ENCODE measurements around the gene MAP4. TPM values are rescaled to one million over a fixed set of nuclear protein-coding genes. Genes with fewer than 3 reads are reported as not detected.

The MAP4 gene
- total RNA-seq, 1 donor from 2014 or later: 138 TPM

GRCh38 chr3:47971081-47971480 is 45.1 kb downstream of the MAP4 start:
- Mint-ChIP-seq H3K9me3 (no peaks in the 10 kb centered on the region), H3K27me3 (no peaks in the 10 kb centered on the region), H3K4me1 (peaks cover 7% of the 10 kb centered on the region), H3K4me3 (no peak overlapping the region), H3K27ac (no peak overlapping the region), H3K36me3 (ENCODE audit: low read depth) (peaks cover 5% of the 10 kb centered on the region)
- no peak for DNase-seq
- intact Hi-C loops (cut with micrococcal nuclease): no loop called here

GRCh38 chr3:47964740-47965139 is 51.5 kb downstream of the MAP4 start:
- Mint-ChIP-seq H3K4me1 (peaks cover 23% of the 10 kb centered on the region), H3K4me3 (no peak overlapping the region), H3K27me3 (no peaks in the 10 kb centered on the region), H3K36me3 (ENCODE audit: low read depth) (peaks cover 4% of the 10 kb centered on the region), H3K9me3 (peaks cover 4% of the 10 kb centered on the region), H3K27ac (no peak overlapping the region)
- no peak for DNase-seq
- intact Hi-C loops (cut with micrococcal nuclease): no loop called here

- peaks cover 4% of the 10 kb centered on the region for H3K36me3 Mint-ChIP-seq (ENCODE audit: low read depth)
- peak overlapping the region; percentile 54 for H3K27ac Mint-ChIP-seq
- H3K4me1 Mint-ChIP-seq: peaks cover 18% of the 10 kb centered on the region
- peaks cover 4% of the 10 kb centered on the region for H3K9me3 Mint-ChIP-seq
- DNase-seq: peak; percentile 79
- no peaks in the 10 kb centered on the region for H3K27me3 Mint-ChIP-seq
- intact Hi-C loops (cut with micrococcal nuclease): no loop called here
- peak overlapping the region; percentile 17 for H3K4me3 Mint-ChIP-seq
Measured at GRCh38 chr3:47961815-47962606, 54.2 kb downstream of the MAP4 start.

- intact Hi-C loops (cut with micrococcal nuclease): no loop called here
- Mint-ChIP-seq H3K9me3 (peaks cover 4% of the 10 kb centered on the region), H3K36me3 (ENCODE audit: low read depth) (peaks cover 4% of the 10 kb centered on the region), H3K4me3 (no peak overlapping the region), H3K4me1 (peaks cover 18% of the 10 kb centered on the region), H3K27me3 (no peaks in the 10 kb centered on the region), H3K27ac (no peak overlapping the region)
- no peak for DNase-seq
Measured at GRCh38 chr3:47961036-47961435, 55.2 kb downstream of the MAP4 start.

- no peak for DNase-seq
- peaks cover 4% of the 10 kb centered on the region for H3K9me3 Mint-ChIP-seq
- peaks cover 4% of the 10 kb centered on the region for H3K36me3 Mint-ChIP-seq (ENCODE audit: low read depth)
- no peak overlapping the region for H3K4me3 Mint-ChIP-seq
- H3K27ac Mint-ChIP-seq: no peak overlapping the region
- no peaks in the 10 kb centered on the region for H3K27me3 Mint-ChIP-seq
- H3K4me1 Mint-ChIP-seq: peaks cover 8% of the 10 kb centered on the region
- intact Hi-C loops (cut with micrococcal nuclease): no loop called here
Measured at GRCh38 chr3:47956521-47956920, 59.7 kb downstream of the MAP4 start.

GRCh38 chr3:47954567-47954966 is 61.6 kb downstream of the MAP4 start:
- Mint-ChIP-seq H3K9me3 (no peaks in the 10 kb centered on the region), H3K27me3 (no peaks in the 10 kb centered on the region), H3K4me3 (no peak overlapping the region), H3K4me1 (no peaks in the 10 kb centered on the region), H3K27ac (no peak overlapping the region), H3K36me3 (ENCODE audit: low read depth) (no peaks in the 10 kb centered on the region)
- intact Hi-C loops (cut with micrococcal nuclease): no loop called here
- DNase-seq: no peak

GRCh38 chr3:47950453-47951169 is 65.6 kb downstream of the MAP4 start:
- H3K27me3 Mint-ChIP-seq: no peaks in the 10 kb centered on the region
- DNase-seq: no peak
- no peak overlapping the region for H3K4me3 Mint-ChIP-seq
- no peaks in the 10 kb centered on the region for H3K9me3 Mint-ChIP-seq
- no peak overlapping the region for H3K27ac Mint-ChIP-seq
- no peaks in the 10 kb centered on the region for H3K4me1 Mint-ChIP-seq
- H3K36me3 Mint-ChIP-seq (ENCODE audit: low read depth): no peaks in the 10 kb centered on the region
- intact Hi-C loops (cut with micrococcal nuclease): no loop called here

GRCh38 chr3:47949979-47950378 is 66.2 kb downstream of the MAP4 start:
- no peaks in the 10 kb centered on the region for H3K9me3 Mint-ChIP-seq
- H3K4me1 Mint-ChIP-seq: no peaks in the 10 kb centered on the region
- no peaks in the 10 kb centered on the region for H3K27me3 Mint-ChIP-seq
- peak overlapping the region; percentile 39 for H3K27ac Mint-ChIP-seq
- H3K36me3 Mint-ChIP-seq (ENCODE audit: low read depth): no peaks in the 10 kb centered on the region
- no peak for DNase-seq
- intact Hi-C loops (cut with micrococcal nuclease): no loop called here
- no peak overlapping the region for H3K4me3 Mint-ChIP-seq

- Mint-ChIP-seq H3K9me3 (no peaks in the 10 kb centered on the region), H3K4me1 (no peaks in the 10 kb centered on the region), H3K36me3 (ENCODE audit: low read depth) (peaks cover 2% of the 10 kb centered on the region), H3K27me3 (no peaks in the 10 kb centered on the region), H3K27ac (no peak overlapping the region), H3K4me3 (no peak overlapping the region)
- DNase-seq: no peak
- intact Hi-C loops (cut with micrococcal nuclease): no loop called here
Measured at GRCh38 chr3:47940232-47940631, 76.0 kb downstream of the MAP4 start.

- Mint-ChIP-seq H3K4me1 (no peaks in the 10 kb centered on the region), H3K27ac (no peak overlapping the region), H3K9me3 (no peaks in the 10 kb centered on the region), H3K36me3 (ENCODE audit: low read depth) (no peaks in the 10 kb centered on the region), H3K4me3 (no peak overlapping the region), H3K27me3 (no peaks in the 10 kb centered on the region)
- no peak for DNase-seq
- intact Hi-C loops (cut with micrococcal nuclease): no loop called here
Measured at GRCh38 chr3:47932421-47932820, 83.8 kb downstream of the MAP4 start.

- Mint-ChIP-seq H3K4me3 (no peak overlapping the region), H3K9me3 (no peaks in the 10 kb centered on the region), H3K27ac (no peak overlapping the region), H3K27me3 (no peaks in the 10 kb centered on the region), H3K4me1 (no peaks in the 10 kb centered on the region), H3K36me3 (ENCODE audit: low read depth) (peaks cover 7% of the 10 kb centered on the region)
- intact Hi-C loops (cut with micrococcal nuclease): no loop called here
- DNase-seq: no peak
Measured at GRCh38 chr3:47930979-47931378, 85.2 kb downstream of the MAP4 start.

- intact Hi-C loops (cut with micrococcal nuclease): no loop called here
- H3K27ac Mint-ChIP-seq: no peak overlapping the region
- no peak overlapping the region for H3K4me3 Mint-ChIP-seq
- DNase-seq: no peak
- no peaks in the 10 kb centered on the region for H3K9me3 Mint-ChIP-seq
- no peaks in the 10 kb centered on the region for H3K27me3 Mint-ChIP-seq
- H3K36me3 Mint-ChIP-seq (ENCODE audit: low read depth): peaks cover 36% of the 10 kb centered on the region
- no peaks in the 10 kb centered on the region for H3K4me1 Mint-ChIP-seq
Measured at GRCh38 chr3:47916696-47917095, 99.5 kb downstream of the MAP4 start.

GRCh38 chr3:47916201-47916600 is 100.0 kb downstream of the MAP4 start:
- peaks cover 34% of the 10 kb centered on the region for H3K36me3 Mint-ChIP-seq (ENCODE audit: low read depth)
- H3K4me1 Mint-ChIP-seq: no peaks in the 10 kb centered on the region
- no peak for DNase-seq
- no peaks in the 10 kb centered on the region for H3K27me3 Mint-ChIP-seq
- no peak overlapping the region for H3K4me3 Mint-ChIP-seq
- H3K9me3 Mint-ChIP-seq: no peaks in the 10 kb centered on the region
- intact Hi-C loops (cut with micrococcal nuclease): no loop called here
- H3K27ac Mint-ChIP-seq: no peak overlapping the region

GRCh38 chr3:47912006-47912504 is 104.2 kb downstream of the MAP4 start:
- Mint-ChIP-seq H3K4me3 (no peak overlapping the region), H3K27me3 (no peaks in the 10 kb centered on the region), H3K4me1 (peaks cover 2% of the 10 kb centered on the region), H3K9me3 (no peaks in the 10 kb centered on the region), H3K27ac (no peak overlapping the region), H3K36me3 (ENCODE audit: low read depth) (peaks cover 51% of the 10 kb centered on the region)
- intact Hi-C loops (cut with micrococcal nuclease): no loop called here
- DNase-seq: no peak

Measured in activated CD4-positive, alpha-beta T cell treated with anti-CD3 and anti-CD28 coated beads, Interleukin-2, amount 10 ng/mL, durations not matched to agents 24 days and 14 days (primary cell).